Immature natural killer cell (primary cell): ENCODE results near the gene PRKN. TPM values are rescaled to one million over a fixed set of nuclear protein-coding genes. Genes with fewer than 3 reads are reported as not detected.

Source experiments
- DNase-seq, 3 donors: peaks; one replicate each; pipeline ENCODE4 v3.0.0; 2022; ENCODE audit warnings: mixed read lengths in 1 of 3
- H3K27ac Mint-ChIP-seq, 6 donors: one replicate each; pipeline ENCODE4 v1.8.0; 2020; ENCODE audit warnings: mixed read lengths in 6 of 6, mild to moderate bottlenecking in 5 of 6, inconsistent platforms in 4 of 6, moderate library complexity in 3 of 6
- H3K27me3 Mint-ChIP-seq, 3 donors: one replicate each; pipeline ENCODE4 v1.8.0; 2020 to 2021; ENCODE audit warnings: low read depth in 3 of 3, mild to moderate bottlenecking in 3 of 3, mixed read lengths in 3 of 3, moderate library complexity in 3 of 3, inconsistent platforms in 1 of 3
- H3K36me3 Mint-ChIP-seq, 3 donors: one replicate each; pipeline ENCODE4 v1.8.0; 2020; ENCODE audit warnings: mixed read lengths in 3 of 3, inconsistent platforms in 2 of 3, mild to moderate bottlenecking in 2 of 3
- H3K4me1 Mint-ChIP-seq, 2 donors: one replicate each; pipeline ENCODE4 v1.8.0; 2020; ENCODE audit warnings: inconsistent platforms in 2 of 2, mild to moderate bottlenecking in 2 of 2, mixed read lengths in 2 of 2, moderate library complexity in 1 of 2
- H3K4me3 Mint-ChIP-seq, 5 donors: one replicate each; pipeline ENCODE4 v1.8.0; 2020; ENCODE audit warnings: mild to moderate bottlenecking in 5 of 5, mixed read lengths in 5 of 5, inconsistent platforms in 3 of 5, moderate library complexity in 3 of 5
- H3K9me3 Mint-ChIP-seq, 6 donors: one replicate each; pipeline ENCODE4 v1.8.0; 2020; ENCODE audit warnings: mild to moderate bottlenecking in 6 of 6, mixed read lengths in 6 of 6, inconsistent platforms in 4 of 6, moderate library complexity in 3 of 6
- polyA plus RNA-seq, 3 donors: library from polyadenylated mRNA; unstranded; fragments of 300-500 nt; fragmentation: Illumina TruSeq; gene quantifications; one replicate each; pipeline ENCODE4 v1.2.3, GENCODE V29; 2021

The PRKN gene
- polyA plus RNA-seq, 3 donors from 2014 or later = 0.37 to 6.4 (median 2.8) TPM

GRCh38 chr6:161575523-161576254 is 1151.9 kb downstream of the PRKN start:
- no peak overlapping the region for H3K27ac Mint-ChIP-seq

GRCh38 chr6:161568885-161569456 is 1158.6 kb downstream of the PRKN start:
- H3K9me3 Mint-ChIP-seq = peaks cover 0 to 7% (median 0%) of the 10 kb centered on the region in 6 donors
- no peak for DNase-seq
- peaks cover 0 to 4% (median 2%) of the 10 kb centered on the region in 3 donors for H3K27me3 Mint-ChIP-seq
- no peaks in the 10 kb centered on the region for H3K4me1 Mint-ChIP-seq
- no peak overlapping the region for H3K4me3 Mint-ChIP-seq
- no peaks in the 10 kb centered on the region for H3K36me3 Mint-ChIP-seq
- no peak overlapping the region for H3K27ac Mint-ChIP-seq

More at GRCh38 chr6:161575523-161576254, 1151.9 kb downstream of the PRKN start:
- Mint-ChIP-seq H3K27me3 (peaks cover 0 to 5% (median 0%) of the 10 kb centered on the region in 3 donors), H3K9me3 (peaks cover 0 to 6% (median 0%) of the 10 kb centered on the region in 6 donors), H3K4me3 (no peak overlapping the region), H3K4me1 (peaks cover 7 to 16% of the 10 kb centered on the region in 2 donors), H3K36me3 (no peaks in the 10 kb centered on the region)
- no peak for DNase-seq

GRCh38 chr6:161564952-161565351 is 1162.6 kb downstream of the PRKN start:
- Mint-ChIP-seq H3K27ac (no peak overlapping the region), H3K4me3 (no peak overlapping the region), H3K4me1 (no peaks in the 10 kb centered on the region), H3K27me3 (peaks cover 0 to 4% (median 2%) of the 10 kb centered on the region in 3 donors), H3K9me3 (peaks cover 0 to 4% (median 0%) of the 10 kb centered on the region in 6 donors), H3K36me3 (no peaks in the 10 kb centered on the region)
- no peak for DNase-seq

- Mint-ChIP-seq H3K27ac (no peak overlapping the region), H3K36me3 (no peaks in the 10 kb centered on the region), H3K4me1 (no peaks in the 10 kb centered on the region), H3K9me3 (no peaks in the 10 kb centered on the region), H3K27me3 (peaks cover 0 to 3% (median 2%) of the 10 kb centered on the region in 3 donors), H3K4me3 (no peak overlapping the region)
- no peak for DNase-seq
Observed at GRCh38 chr6:161561908-161562307, 1165.7 kb downstream of the PRKN start.

- no peak overlapping the region for H3K4me3 Mint-ChIP-seq
- no peak overlapping the region for H3K27ac Mint-ChIP-seq
- H3K27me3 Mint-ChIP-seq = peaks cover 2 to 7% (median 2%) of the 10 kb centered on the region in 3 donors
- no peaks in the 10 kb centered on the region for H3K36me3 Mint-ChIP-seq
- peaks cover 0 to 18% (median 9%) of the 10 kb centered on the region in 6 donors for H3K9me3 Mint-ChIP-seq
- DNase-seq = no peak
- no peaks in the 10 kb centered on the region for H3K4me1 Mint-ChIP-seq
Observed at GRCh38 chr6:161557333-161558107, 1170.0 kb downstream of the PRKN start.

- no peak overlapping the region for H3K27ac Mint-ChIP-seq
- DNase-seq = no peak
- no peaks in the 10 kb centered on the region for H3K36me3 Mint-ChIP-seq
- H3K4me3 Mint-ChIP-seq = no peak overlapping the region
- H3K27me3 Mint-ChIP-seq = peaks cover 3 to 8% (median 7%) of the 10 kb centered on the region in 3 donors
- H3K9me3 Mint-ChIP-seq = peaks cover 2 to 18% (median 11%) of the 10 kb centered on the region in 6 donors
- no peaks in the 10 kb centered on the region for H3K4me1 Mint-ChIP-seq
Observed at GRCh38 chr6:161554883-161555282, 1172.7 kb downstream of the PRKN start.

- H3K4me1 Mint-ChIP-seq = no peaks in the 10 kb centered on the region
- no peak overlapping the region for H3K27ac Mint-ChIP-seq
- peaks cover 0 to 8% (median 5%) of the 10 kb centered on the region in 3 donors for H3K27me3 Mint-ChIP-seq
- DNase-seq = no peak
- no peak overlapping the region for H3K4me3 Mint-ChIP-seq
- H3K36me3 Mint-ChIP-seq = no peaks in the 10 kb centered on the region
- H3K9me3 Mint-ChIP-seq = peaks cover 0 to 12% (median 6%) of the 10 kb centered on the region in 6 donors
Observed at GRCh38 chr6:161549977-161550655, 1177.5 kb downstream of the PRKN start.

GRCh38 chr6:161548713-161549296 is 1178.8 kb downstream of the PRKN start:
- Mint-ChIP-seq H3K36me3 (no peaks in the 10 kb centered on the region), H3K4me3 (no peak overlapping the region), H3K27me3 (peaks cover 0 to 8% (median 6%) of the 10 kb centered on the region in 3 donors), H3K27ac (no peak overlapping the region), H3K9me3 (peaks cover 0 to 3% (median under 1%) of the 10 kb centered on the region in 6 donors), H3K4me1 (no peaks in the 10 kb centered on the region)
- no peak for DNase-seq

- Mint-ChIP-seq H3K9me3 (peaks cover 0 to 3% (median under 1%) of the 10 kb centered on the region in 6 donors), H3K27me3 (peaks cover 0 to 8% (median 6%) of the 10 kb centered on the region in 3 donors), H3K36me3 (no peaks in the 10 kb centered on the region), H3K4me1 (no peaks in the 10 kb centered on the region), H3K4me3 (no peak overlapping the region), H3K27ac (no peak overlapping the region)
- DNase-seq = no peak
Observed at GRCh38 chr6:161547617-161548016, 1179.9 kb downstream of the PRKN start.

GRCh38 chr6:161546632-161547031 is 1180.9 kb downstream of the PRKN start:
- Mint-ChIP-seq H3K27me3 (peaks cover 0 to 7% (median 6%) of the 10 kb centered on the region in 3 donors), H3K4me3 (no peak overlapping the region), H3K9me3 (peaks cover 0 to 1% (median 0%) of the 10 kb centered on the region in 6 donors), H3K4me1 (no peaks in the 10 kb centered on the region), H3K27ac (no peak overlapping the region), H3K36me3 (no peaks in the 10 kb centered on the region)
- DNase-seq = no peak

GRCh38 chr6:161545741-161546140 is 1181.8 kb downstream of the PRKN start:
- H3K27me3 Mint-ChIP-seq = peaks cover 0 to 7% (median 6%) of the 10 kb centered on the region in 3 donors
- no peak for DNase-seq
- no peaks in the 10 kb centered on the region for H3K36me3 Mint-ChIP-seq
- no peak overlapping the region for H3K4me3 Mint-ChIP-seq
- H3K27ac Mint-ChIP-seq = no peak overlapping the region
- H3K9me3 Mint-ChIP-seq = no peaks in the 10 kb centered on the region
- no peaks in the 10 kb centered on the region for H3K4me1 Mint-ChIP-seq

- no peaks in the 10 kb centered on the region for H3K9me3 Mint-ChIP-seq
- no peaks in the 10 kb centered on the region for H3K36me3 Mint-ChIP-seq
- H3K4me3 Mint-ChIP-seq = no peak overlapping the region
- no peak for DNase-seq
- H3K4me1 Mint-ChIP-seq = no peaks in the 10 kb centered on the region
- peaks cover 0 to 6% (median 5%) of the 10 kb centered on the region in 3 donors for H3K27me3 Mint-ChIP-seq
- no peak overlapping the region for H3K27ac Mint-ChIP-seq
Observed at GRCh38 chr6:161544801-161545480, 1182.6 kb downstream of the PRKN start.
